Skeletal muscle cell (primary cell): Measurements from ENCODE around the gene P2RY12.

Source experiments
- DNase-seq: peaks from one replicate; pipeline ENCODE4 v3.0.0-alpha.2; 2010; ENCODE audit warnings: low read depth
- H3K4me3 ChIP-seq: 2 replicates; pipeline ENCODE4 v1.5.1; 2011; ENCODE audit warnings: low read depth, mild to moderate bottlenecking, control low read depth, low read length, moderate library complexity

P2RY12 gene

GRCh38 chr3:151351648-151352047 lies 32.9 kb downstream of the P2RY12 start:
- no peak overlapping the region for H3K4me3 ChIP-seq
- no peak for DNase-seq

GRCh38 chr3:151351219-151351618 lies 33.3 kb downstream of the P2RY12 start:
- no peak for DNase-seq
- H3K4me3 ChIP-seq = no peak overlapping the region

GRCh38 chr3:151350656-151351055 lies 33.9 kb downstream of the P2RY12 start:
- no peak overlapping the region for H3K4me3 ChIP-seq
- no peak for DNase-seq

- H3K4me3 ChIP-seq = no peak overlapping the region
- no peak for DNase-seq
Measured at GRCh38 chr3:151347432-151347831, 37.1 kb downstream of the P2RY12 start.

GRCh38 chr3:151346292-151346691 lies 38.3 kb downstream of the P2RY12 start:
- no peak for DNase-seq
- no peak overlapping the region for H3K4me3 ChIP-seq

- H3K4me3 ChIP-seq = no peak overlapping the region
- peak; percentile 37 for DNase-seq
Measured at GRCh38 chr3:151345859-151346258, 38.7 kb downstream of the P2RY12 start.

- no peak for DNase-seq
- no peak overlapping the region for H3K4me3 ChIP-seq
Measured at GRCh38 chr3:151331696-151332095, 52.9 kb downstream of the P2RY12 start.

GRCh38 chr3:151330899-151331298 lies 53.7 kb downstream of the P2RY12 start:
- no peak overlapping the region for H3K4me3 ChIP-seq
- DNase-seq = no peak

- no peak overlapping the region for H3K4me3 ChIP-seq
- no peak for DNase-seq
Measured at GRCh38 chr3:151330379-151330778, 54.2 kb downstream of the P2RY12 start.

GRCh38 chr3:151329363-151329762 lies 55.2 kb downstream of the P2RY12 start, which contains the start of gene P2RY13:
TSS of gene P2RY13 (minus strand) at chr3:151329549. CDS start at chr3:151329528, 21 bp downstream.
- no peak within 1 kb of the TSS for H3K4me3 ChIP-seq
- no peak for DNase-seq

- DNase-seq = no peak
- no peak overlapping the region for H3K4me3 ChIP-seq
Measured at GRCh38 chr3:151328298-151328995, 56.1 kb downstream of the P2RY12 start.

GRCh38 chr3:151327571-151328198 lies 56.9 kb downstream of the P2RY12 start:
- H3K4me3 ChIP-seq = no peak overlapping the region
- DNase-seq = no peak

- DNase-seq = no peak
- H3K4me3 ChIP-seq = no peak overlapping the region
Measured at GRCh38 chr3:151322511-151322910, 62.0 kb downstream of the P2RY12 start.

- no peak for DNase-seq
- H3K4me3 ChIP-seq = no peak overlapping the region
Measured at GRCh38 chr3:151321526-151321925, 63.0 kb downstream of the P2RY12 start.

GRCh38 chr3:151320131-151320530 lies 64.4 kb downstream of the P2RY12 start:
- no peak for DNase-seq
- H3K4me3 ChIP-seq = no peak overlapping the region

GRCh38 chr3:151319628-151320027 lies 64.9 kb downstream of the P2RY12 start:
- DNase-seq = no peak
- H3K4me3 ChIP-seq = no peak overlapping the region

- DNase-seq = no peak
- H3K4me3 ChIP-seq = no peak overlapping the region
Measured at GRCh38 chr3:151318991-151319390, 65.6 kb downstream of the P2RY12 start.

GRCh38 chr3:151318313-151318712 lies 66.2 kb downstream of the P2RY12 start:
- no peak for DNase-seq

GRCh38 chr3:151316267-151316991 lies 68.1 kb downstream of the P2RY12 start, which contains the start of gene GPR87:
TSS of gene GPR87 (minus strand) at chr3:151316820. CDS start at chr3:151300100, 16,720 bp downstream.
- H3K4me3 ChIP-seq = no peak within 1 kb of the TSS
- no peak for DNase-seq

More at GRCh38 chr3:151318313-151318712, 66.2 kb downstream of the P2RY12 start:
- no peak overlapping the region for H3K4me3 ChIP-seq

- H3K4me3 ChIP-seq = no peak overlapping the region
- DNase-seq = no peak
Measured at GRCh38 chr3:151315846-151316245, 68.7 kb downstream of the P2RY12 start.
